ENCODE measurements around the gene PTPRU.
A peak's percentile ranks its signal among the peaks of the same experiment; 100 is the strongest.

PTPRU gene

DNA sequence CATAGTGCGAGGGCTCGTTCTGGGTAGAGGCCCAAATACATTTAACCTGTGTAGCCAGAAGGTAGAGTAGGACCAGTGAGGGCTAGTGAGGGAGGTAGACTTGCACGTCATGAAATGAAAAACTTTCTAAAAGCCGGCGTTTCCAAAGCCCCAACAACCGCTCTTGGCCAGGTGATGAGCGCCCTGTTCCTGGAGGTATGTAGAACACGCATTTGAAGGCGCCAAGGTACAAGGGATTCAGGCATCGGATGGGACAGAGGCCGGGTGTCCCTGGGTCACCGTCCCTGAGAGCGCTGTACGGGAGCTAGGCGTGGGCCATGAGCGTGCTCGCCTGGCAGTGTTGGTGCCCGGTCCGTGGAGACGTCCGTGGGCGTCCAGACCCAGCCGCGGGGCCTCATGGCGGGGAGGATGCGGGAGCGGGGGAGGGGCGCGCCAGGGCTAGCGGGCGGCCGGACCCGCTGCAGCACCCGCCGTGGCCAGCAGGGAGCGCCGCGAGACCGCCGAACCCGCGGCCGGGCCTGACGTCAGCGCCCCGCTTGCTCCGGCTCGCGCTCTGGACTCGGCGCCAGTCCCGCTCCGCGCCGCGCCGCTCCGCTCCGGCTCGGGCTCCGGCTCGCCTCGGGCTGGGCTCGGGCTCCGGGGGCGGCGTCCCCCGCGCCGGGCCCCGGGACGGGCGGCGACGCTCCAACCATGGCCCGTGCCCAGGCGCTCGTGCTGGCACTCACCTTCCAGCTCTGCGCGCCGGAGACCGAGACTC is at the start of gene PTPRU:
TSS of gene PTPRU (plus strand) at position 568 of the 757 bp plus-strand sequence. CDS start at position 691, 123 bp downstream.
- no peak for DNase-seq (ENCODE audit: low read depth)
- peak within 1 kb of the TSS; percentile 88 for H3K4me3 ChIP-seq (ENCODE audit: low read depth, low read length)
- TF ChIP-seq, protein P1, sequence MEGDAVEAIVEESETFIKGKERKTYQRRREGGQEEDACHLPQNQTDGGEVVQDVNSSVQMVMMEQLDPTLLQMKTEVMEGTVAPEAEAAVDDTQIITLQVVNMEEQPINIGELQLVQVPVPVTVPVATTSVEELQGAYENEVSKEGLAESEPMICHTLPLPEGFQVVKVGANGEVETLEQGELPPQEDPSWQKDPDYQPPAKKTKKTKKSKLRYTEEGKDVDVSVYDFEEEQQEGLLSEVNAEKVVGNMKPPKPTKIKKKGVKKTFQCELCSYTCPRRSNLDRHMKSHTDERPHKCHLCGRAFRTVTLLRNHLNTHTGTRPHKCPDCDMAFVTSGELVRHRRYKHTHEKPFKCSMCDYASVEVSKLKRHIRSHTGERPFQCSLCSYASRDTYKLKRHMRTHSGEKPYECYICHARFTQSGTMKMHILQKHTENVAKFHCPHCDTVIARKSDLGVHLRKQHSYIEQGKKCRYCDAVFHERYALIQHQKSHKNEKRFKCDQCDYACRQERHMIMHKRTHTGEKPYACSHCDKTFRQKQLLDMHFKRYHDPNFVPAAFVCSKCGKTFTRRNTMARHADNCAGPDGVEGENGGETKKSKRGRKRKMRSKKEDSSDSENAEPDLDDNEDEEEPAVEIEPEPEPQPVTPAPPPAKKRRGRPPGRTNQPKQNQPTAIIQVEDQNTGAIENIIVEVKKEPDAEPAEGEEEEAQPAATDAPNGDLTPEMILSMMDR (IDR thresholded peaks at IDR 0.05; ENCODE audit: control insufficient read depth, extremely low read depth, insufficient read depth) = peak; percentile 99

GRCh38 chr1:29186707-29187106 is 49.6 kb upstream of the PTPRU start:
- TF ChIP-seq, protein P1 (IDR thresholded peaks at IDR 0.05; ENCODE audit: control insufficient read depth, extremely low read depth, insufficient read depth) = no peak
- no peak for DNase-seq (ENCODE audit: low read depth)
- no peak overlapping the region for H3K4me3 ChIP-seq (ENCODE audit: low read depth, low read length)

GRCh38 chr1:29190718-29191117 is 45.6 kb upstream of the PTPRU start:
- no peak overlapping the region for H3K4me3 ChIP-seq (ENCODE audit: low read depth, low read length)
- TF ChIP-seq, protein P1 (IDR thresholded peaks at IDR 0.05; ENCODE audit: control insufficient read depth, extremely low read depth, insufficient read depth) = no peak
- no peak for DNase-seq (ENCODE audit: low read depth)

DNA sequence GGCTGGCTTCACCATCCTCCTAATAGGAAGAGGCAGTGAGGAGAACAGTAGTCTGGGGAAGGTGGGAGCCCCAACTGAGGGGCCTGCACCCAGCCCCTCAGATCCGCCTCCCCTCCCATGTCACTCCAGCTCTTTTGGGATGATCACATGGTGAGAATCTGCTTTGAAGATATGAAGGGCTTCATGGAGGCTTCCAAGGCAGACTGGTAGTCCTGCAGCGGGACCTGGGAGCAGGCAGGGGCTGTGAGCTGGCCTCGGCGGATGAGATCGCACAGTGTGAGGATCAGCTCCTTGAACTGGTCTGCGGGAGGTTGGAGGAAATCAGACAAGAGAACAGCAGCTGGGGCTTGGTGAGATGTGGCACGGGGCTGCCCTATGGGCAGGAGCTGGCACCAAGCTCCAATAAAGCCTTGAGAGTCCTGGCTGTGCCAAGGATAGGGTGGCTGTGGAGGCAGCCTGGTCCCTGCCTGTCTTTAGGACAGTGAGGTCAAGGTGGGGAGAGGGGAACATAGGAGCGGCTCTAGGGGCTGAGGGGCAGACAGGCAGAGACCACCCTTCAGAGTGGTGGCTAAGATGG is 42.4 kb upstream of the PTPRU start:
- no peak for DNase-seq (ENCODE audit: low read depth)
- TF ChIP-seq, protein P1 (IDR thresholded peaks at IDR 0.05; ENCODE audit: control insufficient read depth, extremely low read depth, insufficient read depth) = no peak
- no peak overlapping the region for H3K4me3 ChIP-seq (ENCODE audit: low read depth, low read length)

GRCh38 chr1:29195881-29196291 is 40.4 kb upstream of the PTPRU start:
- TF ChIP-seq, protein P1 (IDR thresholded peaks at IDR 0.05; ENCODE audit: control insufficient read depth, extremely low read depth, insufficient read depth) = no peak
- H3K4me3 ChIP-seq (ENCODE audit: low read depth, low read length) = no peak overlapping the region
- no peak for DNase-seq (ENCODE audit: low read depth)

GRCh38 chr1:29196863-29197589 is 39.3 kb upstream of the PTPRU start:
- H3K4me3 ChIP-seq (ENCODE audit: low read depth, low read length) = no peak overlapping the region
- no peak for DNase-seq (ENCODE audit: low read depth)
- TF ChIP-seq, protein P1 (IDR thresholded peaks at IDR 0.05; ENCODE audit: control insufficient read depth, extremely low read depth, insufficient read depth) = no peak
